HG02798 (cell line): ENCODE results near the gene DLGAP1.
"Not testable (repeated sequence)": the region's sequence is repeated elsewhere in the genome, so short reads cannot be mapped to it uniquely, and the experiment has no call there.

Source experiments
- ATAC-seq: cut with Tn5 transposase; IDR thresholded peaks from one replicate; pipeline ENCODE4 v1.9.1; 2021; ENCODE audit warnings: mild to moderate bottlenecking; ENCODE audit not compliant: unreplicated experiment, poor library complexity

Gene DLGAP1

DNA sequence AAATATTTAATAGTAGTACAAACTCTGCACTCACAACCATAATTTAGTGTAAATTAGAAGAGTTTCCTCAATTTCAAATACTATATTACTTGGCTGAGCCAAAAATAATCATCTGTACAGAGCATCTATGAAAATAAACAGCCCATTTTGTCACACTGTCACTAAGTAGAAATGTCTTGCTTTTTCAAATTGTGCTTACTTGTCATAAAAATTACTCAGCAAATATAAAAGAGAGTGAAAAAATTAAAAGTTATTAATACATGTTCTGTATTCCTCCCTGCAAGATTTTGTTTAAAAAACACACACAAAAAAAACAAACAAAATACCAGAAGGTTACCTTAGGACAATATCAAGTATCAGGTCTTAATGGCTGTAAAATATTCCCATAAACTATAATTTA is 155.7 kb downstream of the DLGAP1 start:
- no peak for ATAC-seq

DNA sequence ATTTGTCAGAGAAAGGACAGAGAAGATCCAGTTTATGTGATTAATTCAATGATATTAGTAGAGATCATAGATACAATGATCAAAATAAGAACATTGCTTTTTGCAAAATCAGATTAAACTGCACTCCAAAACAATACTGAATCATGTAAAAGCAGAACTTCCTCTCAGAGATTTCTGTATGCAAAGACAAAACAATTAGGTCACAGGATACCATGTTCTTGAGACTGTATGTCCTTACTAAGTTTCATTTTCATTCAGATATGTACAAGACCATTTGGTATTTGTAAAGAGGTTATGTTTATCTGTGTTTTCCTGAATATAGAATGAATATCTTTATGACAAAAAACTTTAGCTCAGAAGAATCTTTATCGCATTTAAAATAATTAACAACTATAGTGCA is 161.8 kb downstream of the DLGAP1 start:
- ATAC-seq, result peak; percentile 44

- no peak for ATAC-seq
Observed at GRCh38 chr18:4292696-4293095, 162.4 kb downstream of the DLGAP1 start.

- not testable (repeated sequence) for ATAC-seq
Observed at GRCh38 chr18:4287340-4287739, 167.8 kb downstream of the DLGAP1 start.

GRCh38 chr18:4286256-4286655 is 168.9 kb downstream of the DLGAP1 start:
- ATAC-seq, result no peak

DNA sequence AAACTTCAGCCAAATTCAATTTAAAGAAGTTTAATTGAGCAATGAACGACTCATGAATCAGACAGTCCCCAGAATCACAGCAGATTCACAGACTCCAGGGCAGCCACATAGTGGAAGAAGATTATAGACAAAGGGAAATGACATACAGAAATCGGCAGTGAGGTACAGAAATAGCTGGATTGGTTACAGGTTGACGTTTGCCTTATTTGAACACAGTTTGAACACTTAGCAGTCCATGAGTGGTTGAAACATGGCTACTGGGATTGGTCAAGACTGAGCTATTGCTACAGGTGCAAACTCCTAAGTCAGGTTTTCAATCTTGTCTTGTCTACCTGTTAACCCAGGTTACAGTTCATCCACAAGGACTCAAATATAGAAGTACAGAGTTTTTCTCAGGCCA is 169.6 kb downstream of the DLGAP1 start:
- ATAC-seq, result no peak

DNA sequence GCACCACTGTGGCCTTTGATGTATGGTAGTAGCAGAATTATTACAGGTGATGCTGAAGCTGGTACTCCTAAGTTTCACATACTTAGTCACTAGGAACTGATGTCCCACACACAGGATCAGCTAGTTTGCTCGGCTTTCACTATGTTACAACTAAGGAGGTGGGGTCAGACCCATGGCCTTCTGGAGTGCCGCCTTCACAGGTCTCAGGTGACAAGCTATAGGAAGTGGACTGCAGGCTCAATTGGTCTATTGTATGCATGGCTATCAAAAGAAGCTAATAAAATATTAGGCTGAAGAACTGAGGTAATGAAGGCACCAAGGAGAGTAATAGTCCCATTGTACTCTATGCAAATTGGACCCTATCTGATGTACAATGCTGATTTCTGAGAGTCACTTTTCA is 170.6 kb downstream of the DLGAP1 start:
- ATAC-seq, result no peak

DNA sequence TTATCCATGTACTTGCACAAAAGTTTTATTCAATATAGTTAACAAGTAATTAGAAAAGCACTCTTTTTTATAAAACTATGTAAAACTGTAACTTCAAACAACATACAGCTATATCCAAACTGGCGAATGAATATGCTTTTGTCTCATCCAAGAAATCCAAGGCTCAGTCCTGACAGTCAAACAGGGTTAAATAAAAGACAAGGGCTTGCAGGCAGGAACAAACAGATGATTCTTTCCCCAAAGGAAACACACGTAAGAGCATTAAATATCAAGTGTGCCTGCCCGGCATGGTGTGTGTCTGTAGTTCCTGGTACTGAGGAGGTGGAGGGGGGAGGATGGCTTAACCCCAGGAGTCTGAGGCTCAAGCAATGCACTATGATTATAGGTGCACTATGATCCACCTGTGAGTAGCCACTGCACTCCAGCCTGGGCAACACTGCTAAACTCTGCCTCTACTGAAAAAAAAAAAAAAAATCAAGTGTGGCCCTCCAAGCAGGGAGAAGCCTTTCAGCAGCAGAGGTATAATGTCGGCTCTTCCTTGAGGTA is 171.3 kb downstream of the DLGAP1 start:
- ATAC-seq, result no peak

GRCh38 chr18:4282954-4283353 is 172.2 kb downstream of the DLGAP1 start:
- no peak for ATAC-seq

DNA sequence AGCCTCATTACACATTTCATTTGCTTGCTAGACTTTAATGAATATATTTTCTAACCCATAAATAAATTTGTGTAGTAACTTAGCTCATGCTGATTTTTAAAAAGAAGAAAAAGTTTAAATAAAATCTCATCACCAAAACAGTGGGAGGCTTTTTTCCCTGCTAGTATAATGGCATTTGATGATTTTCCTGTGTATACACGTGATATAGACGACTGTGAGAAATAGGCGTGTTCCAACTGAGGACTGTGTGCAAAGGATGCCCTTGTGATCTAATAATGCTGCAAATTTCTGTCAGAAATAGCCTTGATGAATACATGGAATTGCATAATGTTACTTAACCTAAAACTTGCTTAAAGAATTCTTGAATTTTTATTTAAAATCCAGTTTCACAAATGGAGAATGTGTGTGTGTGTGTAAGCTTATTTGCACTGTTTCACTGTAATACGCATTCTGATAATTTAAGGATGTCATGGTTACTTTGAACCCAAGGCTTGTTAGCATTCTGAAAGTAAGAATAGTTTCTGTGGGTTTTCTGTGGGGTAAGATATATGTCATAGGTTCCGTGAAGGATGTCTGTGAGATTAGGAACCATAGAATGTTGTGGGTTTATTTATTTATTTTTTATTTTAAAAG is 178.0 kb downstream of the DLGAP1 start:
- no peak for ATAC-seq

- ATAC-seq, result no peak
Observed at GRCh38 chr18:4271952-4272351, 183.2 kb downstream of the DLGAP1 start.

- ATAC-seq, result no peak
Observed at GRCh38 chr18:4270988-4271387, 184.1 kb downstream of the DLGAP1 start.

- ATAC-seq, result peak; percentile 60
Observed at GRCh38 chr18:4270016-4270415, 185.1 kb downstream of the DLGAP1 start.

- ATAC-seq, result no peak
Observed at GRCh38 chr18:4267641-4268040, 187.5 kb downstream of the DLGAP1 start.

DNA sequence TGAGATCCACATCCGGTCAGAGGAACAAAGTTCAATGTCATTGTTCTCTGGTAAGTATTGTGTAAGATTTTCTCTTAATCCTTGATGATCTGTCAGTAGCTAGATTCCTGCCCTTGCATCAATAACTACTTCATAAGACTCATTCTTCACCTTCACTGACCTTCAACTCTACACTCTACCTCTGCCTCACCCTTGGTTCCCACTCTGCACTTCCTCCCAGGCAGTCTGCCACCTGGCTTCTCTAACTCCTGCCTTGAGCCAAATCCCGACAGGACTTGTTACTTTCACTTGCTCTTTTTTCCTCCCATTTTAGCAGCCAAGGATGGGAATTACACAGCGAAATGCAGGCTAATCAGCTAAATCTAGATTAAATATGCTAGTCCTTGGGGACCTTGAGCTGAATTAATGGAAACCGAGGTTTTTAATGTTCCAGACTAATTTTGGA is 190.7 kb downstream of the DLGAP1 start:
- no peak for ATAC-seq

GRCh38 chr18:4260107-4260506 is 195.0 kb downstream of the DLGAP1 start:
- ATAC-seq, result peak; percentile 44

DNA sequence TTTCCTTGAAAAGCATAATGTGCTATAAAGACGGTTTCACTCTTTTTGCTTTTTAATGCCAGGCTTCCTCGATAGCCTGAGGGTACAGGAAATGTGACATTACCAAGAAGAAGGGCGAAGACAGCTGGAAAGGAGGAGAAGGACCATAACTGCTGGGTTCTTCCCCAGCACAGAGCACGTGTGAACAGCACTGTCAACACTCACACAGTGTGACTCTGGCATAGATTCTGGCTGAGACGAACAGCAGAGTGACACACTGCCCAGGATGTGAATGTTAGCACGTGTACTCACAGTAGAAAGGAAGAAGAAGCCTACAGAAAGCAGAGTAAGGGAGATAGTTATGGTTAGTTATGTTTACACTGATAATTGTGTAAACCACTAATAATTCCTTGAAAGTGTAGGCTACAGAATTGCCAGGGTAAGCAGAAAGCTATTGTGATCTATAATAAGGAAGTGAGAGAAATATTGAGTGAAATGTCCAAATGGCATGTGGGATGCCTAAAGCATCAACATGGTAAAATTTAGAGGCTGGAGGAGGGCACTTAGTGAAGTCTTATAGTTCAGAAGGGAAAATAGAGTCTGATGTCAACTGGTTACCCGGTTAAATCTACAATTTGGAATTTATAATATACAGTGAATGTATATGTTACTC is 198.2 kb downstream of the DLGAP1 start:
- ATAC-seq, result no peak

DNA sequence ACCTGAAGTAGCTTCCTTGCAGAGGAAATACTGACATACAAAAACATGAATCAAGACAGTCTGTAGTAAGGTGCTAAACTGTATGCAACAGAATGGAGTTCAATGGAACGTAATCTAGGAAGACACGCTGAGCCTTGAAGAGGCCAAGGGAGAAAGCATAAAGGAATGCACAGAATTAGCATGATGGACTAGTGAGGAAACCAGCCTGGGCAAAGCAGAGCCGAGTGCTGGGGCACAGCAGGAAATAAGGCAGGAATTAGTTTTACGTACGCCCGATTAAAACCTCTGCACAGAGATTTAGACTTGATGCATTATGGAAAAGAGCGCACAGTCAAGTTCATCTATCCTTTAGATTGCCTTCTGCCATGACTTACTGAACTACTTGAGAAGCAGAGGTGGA is 200.3 kb downstream of the DLGAP1 start:
- ATAC-seq, result no peak

- ATAC-seq, result no peak
Observed at GRCh38 chr18:4252829-4253228, 202.3 kb downstream of the DLGAP1 start.

DNA sequence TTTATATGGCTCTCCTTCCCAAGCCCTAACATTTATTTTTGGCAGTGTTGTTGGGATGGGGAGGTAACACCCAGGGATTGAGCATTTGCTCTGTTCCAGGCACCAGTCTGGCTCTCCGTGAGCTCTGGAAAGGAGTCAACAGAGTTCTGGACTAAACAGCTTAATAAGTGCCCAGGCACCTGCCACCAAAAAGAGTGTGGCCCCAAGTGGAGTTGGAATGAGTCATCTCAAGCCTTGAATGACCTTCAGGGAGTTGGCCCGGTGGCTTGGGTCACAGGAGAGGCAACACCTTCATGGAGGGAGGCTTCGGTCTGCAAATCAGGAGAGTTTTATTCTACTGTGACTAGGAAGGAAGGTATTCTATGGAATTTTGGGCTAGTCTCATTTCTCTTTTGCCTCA is 203.2 kb downstream of the DLGAP1 start:
- peak; percentile 37 for ATAC-seq

DNA sequence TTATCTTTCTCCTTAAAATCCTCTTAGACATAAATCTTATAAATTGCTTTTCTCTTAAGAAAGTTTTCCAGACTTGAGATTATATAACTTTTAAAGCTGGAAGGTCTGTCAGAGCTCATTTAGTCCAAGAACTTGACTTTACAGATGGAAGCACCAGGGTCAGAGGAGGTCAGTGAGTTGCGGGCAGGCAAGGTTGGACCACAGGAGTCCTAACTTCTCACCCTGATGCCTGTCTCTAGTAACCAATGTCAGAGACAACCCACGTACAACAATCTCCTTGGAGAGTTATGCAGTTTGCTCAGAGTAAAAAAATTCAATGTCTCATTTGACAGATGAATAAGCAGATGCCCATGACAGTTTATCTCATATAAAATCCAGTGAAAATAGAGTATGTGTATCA is 203.9 kb downstream of the DLGAP1 start:
- ATAC-seq, result no peak

DNA sequence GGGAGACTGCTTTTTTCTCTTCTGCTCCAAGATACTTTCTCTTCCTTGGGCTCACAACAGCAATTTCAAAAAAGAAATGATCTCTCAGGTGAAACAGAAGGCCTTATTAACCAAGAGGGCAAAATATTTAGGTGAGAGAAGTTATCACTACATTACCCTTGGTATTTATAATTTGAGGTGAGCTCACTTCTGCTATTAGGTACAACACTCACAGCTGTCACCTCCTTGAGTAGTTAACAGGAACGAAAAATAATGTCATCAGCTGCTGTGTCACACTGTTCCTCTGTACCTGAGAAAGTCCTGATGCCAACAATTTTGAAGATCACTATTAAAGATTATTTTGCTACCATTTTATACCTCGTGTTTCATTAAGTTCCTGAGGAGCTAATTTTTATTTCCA is 205.0 kb downstream of the DLGAP1 start:
- no peak for ATAC-seq
